ENCODE results near the gene PALLD. TPM values are rescaled to one million over a fixed set of nuclear protein-coding genes. Genes with fewer than 3 reads are reported as not detected.
A peak's percentile ranks its signal among the peaks of the same experiment; 100 is the strongest.

PALLD gene
- total RNA-seq, 1 donor from 2014 or later = 204 TPM

DNA sequence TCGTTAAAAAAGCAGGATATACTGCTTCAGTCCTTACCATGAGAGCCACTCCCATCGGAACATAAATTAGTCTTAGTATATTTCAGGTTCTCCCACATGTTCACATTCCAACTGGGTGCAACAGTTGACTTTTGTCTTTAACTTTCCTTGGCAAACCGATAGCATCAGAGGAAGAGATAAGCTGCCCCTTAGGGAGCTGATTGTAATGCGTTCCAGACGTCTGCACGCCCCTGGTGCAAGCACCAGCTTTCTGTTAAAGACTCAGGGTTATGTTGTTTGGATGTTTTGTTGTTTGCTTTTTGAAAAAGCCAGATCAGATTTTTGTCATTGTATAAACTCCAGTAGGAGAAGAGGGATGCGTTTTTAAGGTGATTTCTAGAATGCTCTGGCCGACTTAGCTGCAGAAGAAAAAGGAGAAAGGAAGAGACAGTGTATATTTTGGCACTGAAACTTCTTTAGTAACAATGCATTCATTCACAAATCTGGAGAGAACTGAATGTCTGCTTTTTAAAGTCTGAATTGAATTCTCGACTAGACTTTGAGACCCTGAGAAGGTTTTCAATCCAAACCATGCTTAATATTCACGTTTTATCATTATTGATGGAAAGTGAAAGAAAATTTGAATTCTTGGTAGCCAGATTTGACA, 352.3 kb downstream of the PALLD start:
- Histone ChIP-seq H3K27me3 (no peaks in the 10 kb centered on the region), H3K9me3 (no peaks in the 10 kb centered on the region), H3K27ac (peak overlapping the region; percentile 97 to 99), H3K4me1 (peaks cover 12 to 79% of the 10 kb centered on the region in 2 donors), H3K36me3 (peaks cover 0 to 6% of the 10 kb centered on the region in 2 donors), H3K4me3 (peak overlapping the region; percentile 23 to 51)
- intact Hi-C loops (cut with DNase I) = no loop called here
- DNase-seq (ENCODE audit: low spot score in 2 of 2) = no peak
- no peak for TF ChIP-seq CTCF (IDR thresholded peaks at IDR 0.05)

DNA sequence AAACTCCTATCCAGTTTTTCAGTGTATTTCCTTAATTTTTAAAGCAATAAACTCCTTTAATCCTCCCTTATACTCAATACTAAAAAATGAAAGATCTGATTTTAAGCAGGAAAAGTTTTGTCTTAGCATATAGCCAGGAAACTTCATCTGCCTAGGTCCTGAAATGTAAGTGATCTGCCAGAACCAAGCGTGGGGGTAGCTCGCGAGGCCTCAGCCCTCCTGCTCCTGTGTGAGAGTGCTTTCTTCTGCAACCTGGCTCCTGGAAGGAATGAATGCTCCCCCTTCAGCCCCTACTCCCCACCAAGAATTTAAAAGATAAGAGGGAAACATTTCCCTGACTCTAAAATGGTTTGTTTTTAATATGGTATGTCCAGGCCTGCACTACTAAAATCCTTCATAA, 353.1 kb downstream of the PALLD start:
- Histone ChIP-seq H3K27ac (peak overlapping the region; percentile 97 to 99), H3K4me3 (peak overlapping the region in 1 of 2 donors; percentile 51), H3K27me3 (no peaks in the 10 kb centered on the region), H3K36me3 (peaks cover 0 to 6% of the 10 kb centered on the region in 2 donors), H3K9me3 (no peaks in the 10 kb centered on the region), H3K4me1 (peaks cover 6 to 81% of the 10 kb centered on the region in 2 donors)
- intact Hi-C loops (cut with DNase I) = loop anchor here (10.0 kb wide), 1 partner anchor 425 kb away; the partner anchor contains the start of gene SH3RF1
- no peak for TF ChIP-seq CTCF (IDR thresholded peaks at IDR 0.05)
- DNase-seq (ENCODE audit: low spot score in 2 of 2) = no peak

GRCh38 chr4:168852387-168852786, 355.5 kb downstream of the PALLD start:
- no peak for TF ChIP-seq CTCF (IDR thresholded peaks at IDR 0.05)
- H3K9me3 ChIP-seq = no peaks in the 10 kb centered on the region
- no peak overlapping the region for H3K4me3 ChIP-seq
- H3K27me3 ChIP-seq = no peaks in the 10 kb centered on the region
- H3K27ac ChIP-seq = peak overlapping the region; percentile 91 to 99
- peaks cover 0 to 17% of the 10 kb centered on the region in 2 donors for H3K36me3 ChIP-seq
- no peak for DNase-seq (ENCODE audit: low spot score in 2 of 2)
- intact Hi-C loops (cut with DNase I) = loop anchor here (10.0 kb wide), 1 partner anchor 422 kb away; the partner anchor contains the start of gene SH3RF1
- H3K4me1 ChIP-seq = peaks cover 5 to 86% of the 10 kb centered on the region in 2 donors

- no peaks in the 10 kb centered on the region for H3K27me3 ChIP-seq
- intact Hi-C loops (cut with DNase I) = loop anchor here (10.0 kb wide), 1 partner anchor 422 kb away; the partner anchor contains the start of gene SH3RF1
- H3K9me3 ChIP-seq = no peaks in the 10 kb centered on the region
- no peak for TF ChIP-seq CTCF (IDR thresholded peaks at IDR 0.05)
- peaks cover 7 to 91% of the 10 kb centered on the region in 2 donors for H3K4me1 ChIP-seq
- peak overlapping the region; percentile 91 to 99 for H3K27ac ChIP-seq
- no peak for DNase-seq (ENCODE audit: low spot score in 2 of 2)
- no peak overlapping the region for H3K4me3 ChIP-seq
- peaks cover 0 to 17% of the 10 kb centered on the region in 2 donors for H3K36me3 ChIP-seq
Measured at GRCh38 chr4:168852933-168853713, 356.3 kb downstream of the PALLD start.

DNA sequence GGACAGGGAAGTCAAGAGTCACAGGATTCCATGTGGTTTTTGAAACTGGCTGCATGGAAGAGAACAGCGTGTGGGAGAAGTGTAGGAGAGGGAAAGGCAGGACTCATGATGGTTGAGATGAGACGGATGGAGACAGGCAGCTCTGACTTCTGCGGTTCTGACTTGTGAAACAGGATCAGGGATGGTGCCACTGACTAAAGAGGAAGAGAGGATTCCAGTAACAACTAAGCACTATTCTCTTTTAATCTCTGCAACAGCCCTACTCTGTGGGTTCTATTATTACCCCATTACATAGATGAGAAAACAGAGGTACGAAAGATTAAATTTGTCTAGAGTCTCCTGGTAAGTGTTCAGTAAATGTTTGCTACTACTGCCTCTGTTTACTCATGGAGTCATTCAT, 356.9 kb downstream of the PALLD start:
- no peak for DNase-seq (ENCODE audit: low spot score in 2 of 2)
- H3K27me3 ChIP-seq = no peaks in the 10 kb centered on the region
- no peaks in the 10 kb centered on the region for H3K9me3 ChIP-seq
- no peak overlapping the region for H3K4me3 ChIP-seq
- intact Hi-C loops (cut with DNase I) = loop anchor here (2.0 to 10.0 kb wide), 2 partner anchors 13 to 421 kb away; partner anchors contain the start of gene SH3RF1
- H3K4me1 ChIP-seq = peaks cover 10 to 92% of the 10 kb centered on the region in 2 donors
- no peak for TF ChIP-seq CTCF (IDR thresholded peaks at IDR 0.05)
- H3K27ac ChIP-seq = peak overlapping the region; percentile 91 to 99
- peaks cover 0 to 17% of the 10 kb centered on the region in 2 donors for H3K36me3 ChIP-seq
